WTC11 (cell line): ENCODE data around the gene UGT1A4. TPM values are rescaled to one million over a fixed set of nuclear protein-coding genes. Genes with fewer than 3 reads are reported as not detected.

Experiments used
- ATAC-seq: fragments of 200-7000 bp; cut with Tn5 transposase; 2 replicates; pipeline ENCODE4 v1.10.0; 2021; ENCODE audit warnings: mild to moderate bottlenecking, moderate library complexity
- CTCF ChIA-PET: fragments of 300-600 bp; sonication (Branson Sonifier 250); formaldehyde crosslinking; loops from one replicate; lab custom pipeline; 2021; ENCODE audit warnings: antibody characterized with exemption; lab: Charles Lee
- POLR2A ChIA-PET: fragments of 350-600 bp; sonication (Branson Sonifier 250); formaldehyde crosslinking; loops from one replicate; lab custom pipeline; 2021; ENCODE audit warnings: antibody characterized with exemption; lab: Charles Lee
- DNase-seq: peaks from one replicate; pipeline ENCODE4 v3.0.0; 2021; ENCODE audit warnings: low spot score
- H3K27ac Mint-ChIP-seq: 2 replicates; pipeline ENCODE4 v1.8.0; 2021; ENCODE audit warnings: mixed read lengths
- H3K27me3 Mint-ChIP-seq: 2 replicates; pipeline ENCODE4 v1.8.0; 2021; ENCODE audit warnings: low read depth, mild to moderate bottlenecking, moderate library complexity, mixed read lengths
- H3K36me3 Mint-ChIP-seq: 2 replicates; pipeline ENCODE4 v1.8.0; 2021; ENCODE audit warnings: mixed read lengths
- H3K4me1 Mint-ChIP-seq: 2 replicates; pipeline ENCODE4 v1.8.0; 2022; ENCODE audit warnings: mixed read lengths
- H3K4me3 Mint-ChIP-seq: 2 replicates; pipeline ENCODE4 v1.8.0; 2021; ENCODE audit warnings: mild to moderate bottlenecking, moderate library complexity, mixed read lengths
- H3K9me3 Mint-ChIP-seq: 2 replicates; pipeline ENCODE4 v1.8.0; 2021; ENCODE audit warnings: mixed read lengths
- AFF4 ChIP-seq: sonication (generic); formaldehyde crosslinking; IDR thresholded peaks from 2 replicates; pipeline ENCODE4 v1.8.1; 2023; ENCODE audit warnings: mild to moderate bottlenecking, missing genetic modification reagents, borderline replicate concordance
- ETV6 ChIP-seq: sonication (generic); formaldehyde crosslinking; IDR thresholded peaks from 2 replicates; pipeline ENCODE4 v1.8.1; 2022; ENCODE audit warnings: mild to moderate bottlenecking, missing genetic modification reagents
- FOXP1 ChIP-seq: sonication (generic); formaldehyde crosslinking; IDR thresholded peaks from 2 replicates; pipeline ENCODE4 v1.8.0; 2022; ENCODE audit warnings: missing genetic modification reagents, mild to moderate bottlenecking, moderate library complexity, borderline replicate concordance
- FOXP4 ChIP-seq: sonication (generic); formaldehyde crosslinking; IDR thresholded peaks from 2 replicates; pipeline ENCODE4 v1.8.0; 2022; ENCODE audit warnings: mild to moderate bottlenecking, missing genetic modification reagents
- IRF2 ChIP-seq: sonication (generic); formaldehyde crosslinking; IDR thresholded peaks from 2 replicates; pipeline ENCODE4 v1.8.0; 2022; ENCODE audit warnings: low read depth, missing genetic modification reagents, borderline replicate concordance
- NFATC4 ChIP-seq: fragments of 250-450 bp; sonication (Bioruptor Pico); IDR thresholded peaks from 2 replicates; pipeline ENCODE4 v1.9.0; 2021; ENCODE audit warnings: mild to moderate bottlenecking
- NR2C2 ChIP-seq: sonication (generic); formaldehyde crosslinking; IDR thresholded peaks from 2 replicates; pipeline ENCODE4 v1.8.0; 2022; ENCODE audit warnings: mild to moderate bottlenecking, missing genetic modification reagents
- RORB ChIP-seq: fragments of 250-450 bp; sonication (Bioruptor Pico); IDR thresholded peaks from 2 replicates; pipeline ENCODE4 v1.9.0; 2021; ENCODE audit warnings: mild to moderate bottlenecking
- SMAD3 ChIP-seq: sonication (generic); formaldehyde crosslinking; IDR thresholded peaks from 2 replicates; pipeline ENCODE4 v1.8.0; 2022; ENCODE audit warnings: missing genetic modification reagents, mild to moderate bottlenecking, borderline replicate concordance
- SOX15 ChIP-seq: fragments of 250-450 bp; sonication (Bioruptor Pico); IDR thresholded peaks from 2 replicates; pipeline ENCODE4 v1.9.0; 2021; ENCODE audit warnings: mild to moderate bottlenecking
- SP1 ChIP-seq: sonication (generic); formaldehyde crosslinking; conservative IDR thresholded peaks from 2 replicates; pipeline ENCODE4 v1.8.1; 2022; ENCODE audit warnings: missing genetic modification reagents
- STAT6 ChIP-seq: sonication (generic); formaldehyde crosslinking; conservative IDR thresholded peaks from 2 replicates; pipeline ENCODE4 v1.8.1; 2023; ENCODE audit warnings: mild to moderate bottlenecking, low read depth, missing genetic modification reagents, moderate library complexity
- TCF7 ChIP-seq: sonication (generic); formaldehyde crosslinking; IDR thresholded peaks from 2 replicates; pipeline ENCODE4 v1.8.0; 2022; ENCODE audit warnings: mild to moderate bottlenecking, low read depth, missing genetic modification reagents, moderate library complexity
- ZNF219 ChIP-seq: sonication (generic); formaldehyde crosslinking; IDR thresholded peaks from 2 replicates; pipeline ENCODE4 v1.8.0; 2023; ENCODE audit warnings: missing genetic modification reagents, mild to moderate bottlenecking, borderline replicate concordance
- total RNA-seq: library from RNA; stranded (reverse); gene quantifications from 3 replicates; pipeline ENCODE4 v1.2.3, GENCODE V29; 2021
- TF ChIP-seq, protein P1 (sequence below): sonication (generic); formaldehyde crosslinking; IDR thresholded peaks from 2 replicates; pipeline ENCODE4 v1.8.0; 2023; ENCODE audit warnings: mild to moderate bottlenecking, missing genetic modification reagents
- TF ChIP-seq, protein P2 (sequence below): sonication (generic); formaldehyde crosslinking; IDR thresholded peaks from 2 replicates; pipeline ENCODE4 v1.8.1; 2023; ENCODE audit warnings: mild to moderate bottlenecking, moderate library complexity, missing genetic modification reagents
- TF ChIP-seq, protein P3 (sequence below): sonication (generic); formaldehyde crosslinking; IDR thresholded peaks from 2 replicates; pipeline ENCODE4 v1.8.0; 2022; ENCODE audit warnings: mild to moderate bottlenecking, missing genetic modification reagents
- TF ChIP-seq, protein P4 (sequence below): sonication (generic); formaldehyde crosslinking; IDR thresholded peaks from 2 replicates; pipeline ENCODE4 v1.8.1; 2022; ENCODE audit warnings: mild to moderate bottlenecking, moderate library complexity, missing genetic modification reagents
- TF ChIP-seq, protein P5 (sequence below): sonication (generic); formaldehyde crosslinking; IDR thresholded peaks from 2 replicates; pipeline ENCODE4 v1.8.0; 2022; ENCODE audit warnings: mild to moderate bottlenecking, missing genetic modification reagents

The UGT1A4 gene
- total RNA-seq, 1 experiment from 2014 or later: 0.22 TPM

DNA sequence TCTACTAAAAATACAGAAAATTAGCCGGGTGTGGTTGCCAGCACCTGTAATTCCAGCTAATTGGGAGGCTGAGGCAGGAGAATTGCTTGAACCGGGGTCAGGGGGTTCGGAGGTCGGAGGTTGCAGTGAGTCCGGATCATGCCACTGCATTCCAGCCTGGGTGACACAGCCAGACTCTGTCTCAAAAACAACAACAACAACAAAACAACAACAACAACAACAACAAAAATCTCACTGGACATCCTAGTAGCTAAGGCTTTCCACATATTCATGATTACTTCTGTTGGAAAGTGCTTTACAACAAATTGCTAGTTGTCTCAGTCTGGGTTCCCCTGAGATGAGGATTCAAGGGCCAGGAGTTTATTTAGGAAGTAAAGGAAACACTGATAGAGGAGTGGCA is 55.3 kb downstream of the UGT1A4 start:
- H3K36me3 Mint-ChIP-seq: peaks cover 8% of the 10 kb centered on the region
- ATAC-seq (no peak), DNase-seq (no peak)
- H3K27ac Mint-ChIP-seq: no peak overlapping the region
- H3K4me1 Mint-ChIP-seq: no peaks in the 10 kb centered on the region
- peaks cover 38% of the 10 kb centered on the region for H3K9me3 Mint-ChIP-seq
- CTCF ChIA-PET: no interaction called here
- POLR2A ChIA-PET: no interaction called here
- TF ChIP-seq, protein P1, sequence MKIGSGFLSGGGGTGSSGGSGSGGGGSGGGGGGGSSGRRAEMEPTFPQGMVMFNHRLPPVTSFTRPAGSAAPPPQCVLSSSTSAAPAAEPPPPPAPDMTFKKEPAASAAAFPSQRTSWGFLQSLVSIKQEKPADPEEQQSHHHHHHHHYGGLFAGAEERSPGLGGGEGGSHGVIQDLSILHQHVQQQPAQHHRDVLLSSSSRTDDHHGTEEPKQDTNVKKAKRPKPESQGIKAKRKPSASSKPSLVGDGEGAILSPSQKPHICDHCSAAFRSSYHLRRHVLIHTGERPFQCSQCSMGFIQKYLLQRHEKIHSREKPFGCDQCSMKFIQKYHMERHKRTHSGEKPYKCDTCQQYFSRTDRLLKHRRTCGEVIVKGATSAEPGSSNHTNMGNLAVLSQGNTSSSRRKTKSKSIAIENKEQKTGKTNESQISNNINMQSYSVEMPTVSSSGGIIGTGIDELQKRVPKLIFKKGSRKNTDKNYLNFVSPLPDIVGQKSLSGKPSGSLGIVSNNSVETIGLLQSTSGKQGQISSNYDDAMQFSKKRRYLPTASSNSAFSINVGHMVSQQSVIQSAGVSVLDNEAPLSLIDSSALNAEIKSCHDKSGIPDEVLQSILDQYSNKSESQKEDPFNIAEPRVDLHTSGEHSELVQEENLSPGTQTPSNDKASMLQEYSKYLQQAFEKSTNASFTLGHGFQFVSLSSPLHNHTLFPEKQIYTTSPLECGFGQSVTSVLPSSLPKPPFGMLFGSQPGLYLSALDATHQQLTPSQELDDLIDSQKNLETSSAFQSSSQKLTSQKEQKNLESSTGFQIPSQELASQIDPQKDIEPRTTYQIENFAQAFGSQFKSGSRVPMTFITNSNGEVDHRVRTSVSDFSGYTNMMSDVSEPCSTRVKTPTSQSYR (CRISPR knock-in tag): no peak
- no peak for TF ChIP-seq STAT6 (CRISPR knock-in tag)
- no peak for TF ChIP-seq ETV6
- TF ChIP-seq SP1 (CRISPR knock-in tag): no peak
- no peak for TF ChIP-seq NFATC4 (CRISPR knock-in tag)
- no peak for TF ChIP-seq SOX15 (CRISPR knock-in tag)
- TF ChIP-seq NR2C2 (CRISPR knock-in tag): no peak
- TF ChIP-seq SMAD3 (CRISPR knock-in tag): no peak
- TF ChIP-seq, protein P2, sequence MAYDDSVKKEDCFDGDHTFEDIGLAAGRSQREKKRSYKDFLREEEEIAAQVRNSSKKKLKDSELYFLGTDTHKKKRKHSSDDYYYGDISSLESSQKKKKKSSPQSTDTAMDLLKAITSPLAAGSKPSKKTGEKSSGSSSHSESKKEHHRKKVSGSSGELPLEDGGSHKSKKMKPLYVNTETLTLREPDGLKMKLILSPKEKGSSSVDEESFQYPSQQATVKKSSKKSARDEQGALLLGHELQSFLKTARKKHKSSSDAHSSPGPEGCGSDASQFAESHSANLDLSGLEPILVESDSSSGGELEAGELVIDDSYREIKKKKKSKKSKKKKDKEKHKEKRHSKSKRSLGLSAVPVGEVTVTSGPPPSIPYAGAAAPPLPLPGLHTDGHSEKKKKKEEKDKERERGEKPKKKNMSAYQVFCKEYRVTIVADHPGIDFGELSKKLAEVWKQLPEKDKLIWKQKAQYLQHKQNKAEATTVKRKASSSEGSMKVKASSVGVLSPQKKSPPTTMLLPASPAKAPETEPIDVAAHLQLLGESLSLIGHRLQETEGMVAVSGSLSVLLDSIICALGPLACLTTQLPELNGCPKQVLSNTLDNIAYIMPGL (CRISPR knock-in tag): no peak
- TF ChIP-seq, protein P3, sequence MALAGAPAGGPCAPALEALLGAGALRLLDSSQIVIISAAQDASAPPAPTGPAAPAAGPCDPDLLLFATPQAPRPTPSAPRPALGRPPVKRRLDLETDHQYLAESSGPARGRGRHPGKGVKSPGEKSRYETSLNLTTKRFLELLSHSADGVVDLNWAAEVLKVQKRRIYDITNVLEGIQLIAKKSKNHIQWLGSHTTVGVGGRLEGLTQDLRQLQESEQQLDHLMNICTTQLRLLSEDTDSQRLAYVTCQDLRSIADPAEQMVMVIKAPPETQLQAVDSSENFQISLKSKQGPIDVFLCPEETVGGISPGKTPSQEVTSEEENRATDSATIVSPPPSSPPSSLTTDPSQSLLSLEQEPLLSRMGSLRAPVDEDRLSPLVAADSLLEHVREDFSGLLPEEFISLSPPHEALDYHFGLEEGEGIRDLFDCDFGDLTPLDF: no peak
- TF ChIP-seq ZNF219: no peak
- no peak for TF ChIP-seq TCF7 (CRISPR knock-in tag)
- TF ChIP-seq, protein P4, sequence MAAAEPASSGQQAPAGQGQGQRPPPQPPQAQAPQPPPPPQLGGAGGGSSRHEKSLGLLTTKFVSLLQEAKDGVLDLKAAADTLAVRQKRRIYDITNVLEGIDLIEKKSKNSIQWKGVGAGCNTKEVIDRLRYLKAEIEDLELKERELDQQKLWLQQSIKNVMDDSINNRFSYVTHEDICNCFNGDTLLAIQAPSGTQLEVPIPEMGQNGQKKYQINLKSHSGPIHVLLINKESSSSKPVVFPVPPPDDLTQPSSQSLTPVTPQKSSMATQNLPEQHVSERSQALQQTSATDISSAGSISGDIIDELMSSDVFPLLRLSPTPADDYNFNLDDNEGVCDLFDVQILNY (CRISPR knock-in tag): no peak
- TF ChIP-seq IRF2: no peak
- TF ChIP-seq, protein P5, sequence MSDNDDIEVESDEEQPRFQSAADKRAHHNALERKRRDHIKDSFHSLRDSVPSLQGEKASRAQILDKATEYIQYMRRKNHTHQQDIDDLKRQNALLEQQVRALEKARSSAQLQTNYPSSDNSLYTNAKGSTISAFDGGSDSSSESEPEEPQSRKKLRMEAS: no peak
- no peak overlapping the region for H3K4me3 Mint-ChIP-seq
- H3K27me3 Mint-ChIP-seq: no peaks in the 10 kb centered on the region; the same call in 1 of the 2 replicates

GRCh38 chr2:233775414-233775813 is 56.9 kb downstream of the UGT1A4 start:
- no peaks in the 10 kb centered on the region for H3K4me1 Mint-ChIP-seq
- H3K27ac Mint-ChIP-seq: no peak overlapping the region
- POLR2A ChIA-PET: no interaction called here
- DNase-seq (no peak), ATAC-seq (no peak)
- peaks cover 8% of the 10 kb centered on the region for H3K36me3 Mint-ChIP-seq
- CTCF ChIA-PET: interaction anchor here (1.0 kb wide), 1 partner anchor 82 kb away, joined by 3 read pairs; no protein-coding TSS in a partner anchor
- no peaks in the 10 kb centered on the region for H3K27me3 Mint-ChIP-seq
- no peak overlapping the region for H3K4me3 Mint-ChIP-seq
- peaks cover 47% of the 10 kb centered on the region for H3K9me3 Mint-ChIP-seq
- TF ChIP-seq NR2C2 (CRISPR knock-in tag): no peak
- TF ChIP-seq AFF4 (CRISPR knock-in tag): no peak
- TF ChIP-seq FOXP4 (CRISPR knock-in tag): no peak
- TF ChIP-seq, protein P4 (CRISPR knock-in tag): no peak
- no peak for TF ChIP-seq RORB
- TF ChIP-seq FOXP1 (CRISPR knock-in tag): no peak
